GM12878 (cell line): Measurements from ENCODE around the gene ARHGEF35. TPM values are rescaled to one million over a fixed set of nuclear protein-coding genes. Genes with fewer than 3 reads are reported as not detected.
"Not testable (repeated sequence)": the region's sequence is repeated elsewhere in the genome, so short reads cannot be mapped to it uniquely, and the experiment has no call there.

ENCODE experiments used
- ATAC-seq: fragments of 200-7000 bp; cut with Tn5 transposase; 3 replicates; pipeline ENCODE4 v1.9.1; 2020; ENCODE audit warnings: mild to moderate bottlenecking, moderate library complexity
- Bru-seq: library from RNA; stranded (reverse); fragments of 400-500 nt; gene quantifications from one replicate; lab custom pipeline; 2021; lab: Mats Ljungman, UMichigan
- BruChase-seq, 2 experiments: library from RNA; stranded (reverse); fragments of 400-500 nt; gene quantifications; one replicate each; lab custom pipeline; 2021; lab: Mats Ljungman, UMichigan
- BruUV-seq: library from RNA; stranded (reverse); fragments of 400-500 nt; replicated peaks from 2 replicates; lab custom pipeline; 2021; lab: Mats Ljungman, UMichigan
- CTCF ChIA-PET: fragments of 300-600 bp; sonication (Branson Sonifier 250); formaldehyde crosslinking; extraction: SDS; loops from one replicate; lab custom pipeline; 2021; ENCODE audit warnings: inconsistent platforms; lab: Yijun Ruan, JAX
- POLR2A ChIA-PET: fragments of 350-600 bp; formaldehyde crosslinking; extraction: SDS; loops from one replicate; lab custom pipeline; 2021; ENCODE audit warnings: inconsistent platforms; lab: Charles Lee
- RAD21 ChIA-PET: fragments of 300-600 bp; sonication (Branson Sonifier 250); formaldehyde crosslinking; loops from one replicate; lab custom pipeline; 2023; ENCODE audit warnings: antibody characterized with exemption; ENCODE audit not compliant: unreplicated experiment; lab: Charles Lee
- SMC1A ChIA-PET: fragments of 300-600 bp; sonication (Branson Sonifier 250); formaldehyde crosslinking; loops from one replicate; lab custom pipeline; 2023; ENCODE audit not compliant: unreplicated experiment, uncharacterized antibody; lab: Charles Lee
- DNase-seq: peaks from one replicate; pipeline ENCODE4 v3.0.0-alpha.2; 2011; ENCODE audit warnings: low read depth, low spot score
- FAIRE-seq: peaks from 3 replicates; lab custom pipeline; 2011; peaks lifted over from hg19 to GRCh38; lab: Jason Lieb, UNC
- H2AFZ ChIP-seq: 2 replicates; pipeline ENCODE4 v1.6.0; 2011; ENCODE audit warnings: low read depth, low read length, control low read depth; ENCODE audit not compliant: control insufficient read depth
- H3K27ac ChIP-seq: 2 replicates; pipeline ENCODE4 v1.5.1; 2011; ENCODE audit warnings: control low read depth; ENCODE audit not compliant: control insufficient read depth, insufficient read depth
- H3K27me3 ChIP-seq, 2 experiments: replicated peaks in 1 of 2; 2 replicates each; pipeline versions ENCODE4 v1.6.0 to v1.6.1; 2011; ENCODE audit warnings: low read length in 1 of 2; ENCODE audit not compliant: control insufficient read depth in 2 of 2, insufficient read depth in 2 of 2
- H3K36me3 ChIP-seq, 2 experiments: 2 replicates each; pipeline ENCODE4 v1.5.1; 2011; ENCODE audit warnings: low read length in 1 of 2; ENCODE audit not compliant: control insufficient read depth in 2 of 2, insufficient read depth in 2 of 2
- H3K4me1 ChIP-seq: 2 replicates; pipeline ENCODE4 v1.6.1; 2011; ENCODE audit warnings: mild to moderate bottlenecking, low read length, moderate library complexity, mixed read lengths; ENCODE audit not compliant: control insufficient read depth, insufficient read depth
- H3K4me2 ChIP-seq: 2 replicates; pipeline ENCODE4 v1.6.0; 2011; ENCODE audit warnings: control low read depth; ENCODE audit not compliant: control insufficient read depth, insufficient read depth
- H3K4me3 ChIP-seq: fragments of 200-600 bp; sonication (generic); 2 replicates; pipeline ENCODE4 v1.5.1; 2016
- H3K79me2 ChIP-seq: 2 replicates; pipeline ENCODE4 v1.6.0; 2011; ENCODE audit warnings: low read length; ENCODE audit not compliant: control insufficient read depth, insufficient read depth
- H3K9ac ChIP-seq: 2 replicates; pipeline ENCODE4 v1.8.0; 2011; ENCODE audit warnings: low read length, control low read depth, mixed read lengths; ENCODE audit not compliant: control insufficient read depth, insufficient read depth
- H3K9me3 ChIP-seq: replicated peaks from 3 replicates; pipeline ENCODE4 v1.5.1; 2011; ENCODE audit warnings: mild to moderate bottlenecking, low read length; ENCODE audit not compliant: control insufficient read depth, insufficient read depth
- H4K20me1 ChIP-seq: 2 replicates; pipeline ENCODE4 v1.6.0; 2011; ENCODE audit not compliant: control insufficient read depth, insufficient read depth
- WGBS: methylation state at CpG from one replicate; pipeline ENCODE4 v1.1.6; 2016; ENCODE audit warnings: low lambda C conversion rate; ENCODE audit not compliant: insufficient replicate concordance, insufficient coverage; ENCODE audit errors: missing lambda C conversion rate; 5-methylcytosine and 5-hydroxymethylcytosine counted together
- in situ Hi-C: fragments of 300-500 bp; cut with MboI; formaldehyde crosslinking; loops from 9 replicates; pipeline ENCODE4 v1.14.3; 2018; ENCODE audit warnings: mixed read lengths
- intact Hi-C: fragments of 100-400 bp; cut with micrococcal nuclease; formaldehyde crosslinking; loops from one replicate; pipeline ENCODE4 v1.14.2; 2022; ENCODE audit not compliant: unreplicated experiment
- long read RNA-seq, 2 experiments: library from polyadenylated mRNA; unstranded; transcript quantifications; one replicate each; pipeline ENCODE4 v2.0.0, GENCODE V29; 2019 to 2020
- polyA minus RNA-seq, 3 experiments: library from RNA; depleted of rRNA, polyadenylated mRNA; stranded (reverse); fragments of >200 nt; gene quantifications; 2 replicates each; pipeline ENCODE4 v1.2.3, GENCODE V29; 2011
- polyA plus RNA-seq, 11 experiments: library from polyadenylated mRNA; depleted of rRNA in 4 of 11; unstranded in 6 of 11; stranded (reverse) in 5 of 11; fragments of >200 nt; fragmentation: Nextera tagmentation in 4 of 11; fragmentation: Illumina TruSeq in 1 of 11; extraction: Ambion mirVana in 4 of 11; extraction: Trizol in 1 of 11; gene quantifications; 1 replicate in 1 of 11; 2 replicates in 10 of 11; pipeline versions ENCODE4 v1.2.1 to v1.2.3, GENCODE V29; 2011 to 2016; ENCODE audit warnings: inconsistent platforms in 2 of 11, missing spikeins in 2 of 11, low read depth in 1 of 11
- total RNA-seq, 4 experiments: library from RNA; depleted of rRNA in 3 of 4; stranded (reverse); fragments of >200 nt in 3 of 4; fragmentation: Illumina TruSeq in 1 of 4; extraction: Trizol in 1 of 4; gene quantifications; 2 replicates each; pipeline versions ENCODE4 v1.2.1 to v1.2.3, GENCODE V29; 2013 to 2021

The ARHGEF35 gene
- 3.8 and 4.8 TPM in 2 replicates for total RNA-seq (2013; cell fraction: nucleolus; rRNA removed)
- 2.4 and 2.9 TPM in 2 replicates for total RNA-seq (2014; rRNA removed)
- 7.5 and 7.6 TPM in 2 replicates for total RNA-seq (2014; rRNA removed; fragmentation: Illumina TruSeq; extraction: Trizol)
- 8.8 and 9.7 TPM in 2 replicates for total RNA-seq (2021)
- polyA plus RNA-seq (2011; ENCODE audit: low read depth) = 2.3 TPM
- 0.39 and 0.88 TPM in 2 replicates for polyA plus RNA-seq (2011; rRNA removed)
- 0.16 and 0.17 TPM in 2 replicates for polyA plus RNA-seq (2011; cell fraction: cytosol; rRNA removed)
- polyA plus RNA-seq (2011; cell fraction: nucleus; rRNA removed) = 0.16 TPM in 1 of 2 replicates, not detected in the other
- 2.3 and 3.2 TPM in 2 replicates for polyA plus RNA-seq (2012)
- polyA plus RNA-seq (2014; fragmentation: Illumina TruSeq; extraction: Trizol) = 9.2 and 10.8 TPM in 2 replicates
- 1 to 10 TPM; 1.1 to 1.6 TPM for polyA plus RNA-seq (2014; fragmentation: Nextera tagmentation; extraction: Ambion mirVana)
- 3.4 and 3.7 TPM in 2 replicates for polyA plus RNA-seq (2014; rRNA removed)
- polyA plus RNA-seq (2016; fragmentation: Nextera tagmentation; extraction: Ambion mirVana) = 1 to 10 TPM; 5.7 to 6.6 TPM
- polyA minus RNA-seq (2011; rRNA and poly(A)+ RNA removed) = 0.07 and 0.41 TPM in 2 replicates
- not detected in 2 replicates for polyA minus RNA-seq (2011; cell fraction: cytosol; rRNA and poly(A)+ RNA removed)
- not detected in 2 replicates for polyA minus RNA-seq (2011; cell fraction: nucleus; rRNA and poly(A)+ RNA removed)
- percentile 43 among the genes with signal in this experiment for Bru-seq, nascent RNA
- BruChase-seq, experiment 1, labeled RNA remaining after a 6-hour chase = percentile 40 among the genes with signal in this experiment
- BruChase-seq, experiment 2, labeled RNA remaining after a 2-hour chase = percentile 41 among the genes with signal in this experiment
- long read RNA-seq, experiment 1, partial matches to known transcripts = 0 of 2 reads
- long read RNA-seq, experiment 1, other reads (novel, unspliced or antisense) = 0 of 2 reads
- long read RNA-seq, experiment 2, partial matches to known transcripts = 0 of 2 reads
- long read RNA-seq, experiment 2, other reads (novel, unspliced or antisense) = 2 of 2 reads

- H3K27me3 ChIP-seq, H3K9ac ChIP-seq, BruUV-seq, POLR2A ChIA-PET, DNase-seq, H3K9me3 ChIP-seq, H3K27ac ChIP-seq, H3K4me1 ChIP-seq, H3K4me2 ChIP-seq, in situ Hi-C loops, H3K4me3 ChIP-seq, RAD21 ChIA-PET, H2AFZ ChIP-seq, intact Hi-C loops, SMC1A ChIA-PET, H3K36me3 ChIP-seq, FAIRE-seq, H3K79me2 ChIP-seq, H4K20me1 ChIP-seq, CTCF ChIA-PET: not testable (repeated sequence)
- peak; percentile 83 for ATAC-seq
- no CpG with 5 or more reads among the region's 51 CpGs for WGBS
Observed at GRCh38 chr7:144195212-144195872, at the start of gene ARHGEF35. Gene ARHGEF35 (minus strand): TSS chr7:144195833. CDS start chr7:144188383, 7,450 bp downstream.

DNA sequence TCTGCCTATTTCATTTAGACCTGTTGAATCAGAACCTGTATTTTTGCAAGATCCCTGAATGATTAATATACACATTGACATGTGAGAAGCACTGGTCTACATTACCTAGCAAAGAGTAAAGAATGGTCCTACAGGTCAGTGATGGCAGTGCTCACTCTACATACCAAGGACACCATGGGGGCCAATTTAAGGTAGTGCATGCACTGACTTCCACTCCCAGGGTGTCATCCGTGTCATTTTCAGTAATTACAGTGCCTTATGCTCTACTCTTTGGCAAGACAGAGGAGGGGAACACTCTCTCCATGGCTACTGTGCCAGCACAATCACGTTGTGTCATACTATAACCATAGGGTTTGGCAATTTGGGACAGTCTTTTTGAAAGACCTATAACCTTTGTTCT lies 49.7 kb upstream of the ARHGEF35 start:
- in situ Hi-C loops = not testable (repeated sequence)

GRCh38 chr7:144239365-144239764 lies 43.7 kb upstream of the ARHGEF35 start, which contains the start of gene OR2A42:
Gene OR2A42 (minus strand): TSS chr7:144239605. CDS start chr7:144232843, 6,762 bp downstream.
- H3K27ac ChIP-seq, CTCF ChIA-PET, H3K79me2 ChIP-seq, H3K36me3 ChIP-seq, H3K27me3 ChIP-seq, SMC1A ChIA-PET, POLR2A ChIA-PET, H3K4me3 ChIP-seq, FAIRE-seq, BruUV-seq, H3K4me1 ChIP-seq, RAD21 ChIA-PET, in situ Hi-C loops, ATAC-seq, H3K9ac ChIP-seq, H4K20me1 ChIP-seq, H3K4me2 ChIP-seq, H3K9me3 ChIP-seq, H2AFZ ChIP-seq, intact Hi-C loops, DNase-seq: not testable (repeated sequence)
- 73% methylated on average over 1 of the region's 2 CpGs for WGBS

More for the DNA sequence above, 49.7 kb upstream of the ARHGEF35 start:
- H3K79me2 ChIP-seq, intact Hi-C loops, H3K9me3 ChIP-seq, H3K4me2 ChIP-seq, H2AFZ ChIP-seq, DNase-seq, RAD21 ChIA-PET, CTCF ChIA-PET, H3K4me3 ChIP-seq, POLR2A ChIA-PET, BruUV-seq, SMC1A ChIA-PET, H3K36me3 ChIP-seq, H3K27me3 ChIP-seq, H4K20me1 ChIP-seq, H3K4me1 ChIP-seq, FAIRE-seq, H3K27ac ChIP-seq, H3K9ac ChIP-seq: not testable (repeated sequence)
- peak; percentile 30; the same call in 2 of the 3 replicates for ATAC-seq
- no CpG with 5 or more reads among the region's 2 CpGs for WGBS
